Ramos (cell line): ENCODE results near the gene RRP8.

ENCODE experiments used
- in situ Hi-C: fragments of 300-500 bp; cut with MboI; formaldehyde crosslinking; loops from one replicate; pipeline ENCODE4 v1.14.3; 2022; ENCODE audit warnings: low sequenced_read_pairs; ENCODE audit not compliant: unreplicated experiment

Gene RRP8

DNA sequence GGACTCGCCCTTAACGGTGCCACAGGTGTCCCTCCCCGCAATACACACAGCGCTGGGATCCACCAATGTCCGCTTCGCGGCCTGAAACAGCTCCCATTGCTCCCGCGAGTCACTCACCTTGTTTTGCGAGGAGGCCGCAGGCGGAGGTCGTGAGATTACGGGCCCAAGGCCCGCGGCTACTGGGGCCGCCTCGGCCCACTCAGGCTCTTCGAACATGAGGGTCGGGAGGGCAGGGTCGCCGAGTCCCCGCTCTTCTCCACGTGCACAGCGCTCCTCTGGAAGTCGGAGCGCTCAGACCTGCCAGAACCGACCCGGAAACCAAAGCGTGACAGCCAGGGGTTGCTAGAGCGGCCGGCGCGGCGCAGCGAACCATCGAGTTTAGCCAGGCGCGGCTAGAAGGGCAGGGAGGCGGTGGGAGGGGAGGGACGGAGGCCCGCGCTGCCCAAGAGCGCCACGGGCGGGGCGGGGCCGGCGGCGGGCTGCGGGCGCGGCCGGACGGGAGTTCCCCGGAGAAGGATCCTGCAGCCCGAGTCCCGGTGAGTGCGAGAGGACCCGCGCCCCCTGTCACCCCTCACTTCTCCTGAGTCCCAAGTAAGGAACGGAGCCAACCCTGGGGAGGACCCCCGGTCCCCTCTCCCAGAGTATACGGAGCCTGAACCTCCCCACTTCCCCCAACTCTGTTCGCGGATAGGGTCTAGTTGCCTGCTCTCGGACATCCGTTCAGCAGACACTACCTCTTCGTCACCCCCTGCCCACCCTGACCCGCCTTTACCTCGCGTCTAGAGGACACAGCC is at the start of gene RRP8, which contains the start of gene ILK:
Gene RRP8 (minus strand): TSS at position 330 of the 794 bp plus-strand sequence. CDS start 114 bp downstream, at position 216.
Gene ILK (plus strand): TSS at position 488 of the 794 bp plus-strand sequence. CDS start 498 bp downstream, outside the sequence.
- in situ Hi-C loops: no loop called here

DNA sequence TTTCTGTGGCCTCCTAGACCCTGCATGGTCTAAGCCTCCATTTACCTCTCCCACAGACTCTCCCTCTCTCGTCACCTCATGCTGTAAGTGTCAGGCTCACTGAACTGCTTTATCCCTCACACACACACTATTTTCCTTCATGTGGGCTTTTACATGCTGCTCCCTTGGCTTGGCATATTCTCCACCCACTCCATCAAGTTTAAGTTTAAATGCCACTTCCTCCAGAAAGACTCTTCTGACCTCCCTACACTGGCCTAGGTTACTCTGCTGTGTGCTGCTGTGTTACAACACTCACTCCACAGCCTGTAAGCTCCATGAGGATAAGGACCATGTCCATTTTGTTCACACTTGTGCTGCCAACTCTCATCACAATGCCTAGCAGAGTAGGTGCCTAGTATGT is 49.7 kb upstream of the RRP8 start:
- in situ Hi-C loops: no loop called here

DNA sequence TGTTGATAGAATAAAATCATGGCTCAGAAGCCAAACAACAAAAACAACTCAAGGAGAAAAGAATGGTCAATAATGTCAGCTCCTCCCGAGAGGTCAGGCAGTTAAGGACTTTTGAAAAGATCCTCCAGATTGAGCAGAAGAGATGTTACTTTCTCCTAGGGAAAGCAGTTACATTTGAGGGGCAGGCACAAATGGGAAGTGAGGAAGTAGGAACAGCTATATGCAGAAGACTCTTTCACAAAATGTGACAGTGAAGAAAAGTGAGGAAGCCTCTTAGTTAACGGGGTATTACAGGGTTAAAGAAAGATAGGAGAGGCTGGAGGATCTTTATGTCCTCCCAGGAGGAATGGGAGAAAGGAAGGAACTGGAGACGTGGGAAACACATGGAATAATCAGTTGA is 48.8 kb upstream of the RRP8 start:
- in situ Hi-C loops: no loop called here

DNA sequence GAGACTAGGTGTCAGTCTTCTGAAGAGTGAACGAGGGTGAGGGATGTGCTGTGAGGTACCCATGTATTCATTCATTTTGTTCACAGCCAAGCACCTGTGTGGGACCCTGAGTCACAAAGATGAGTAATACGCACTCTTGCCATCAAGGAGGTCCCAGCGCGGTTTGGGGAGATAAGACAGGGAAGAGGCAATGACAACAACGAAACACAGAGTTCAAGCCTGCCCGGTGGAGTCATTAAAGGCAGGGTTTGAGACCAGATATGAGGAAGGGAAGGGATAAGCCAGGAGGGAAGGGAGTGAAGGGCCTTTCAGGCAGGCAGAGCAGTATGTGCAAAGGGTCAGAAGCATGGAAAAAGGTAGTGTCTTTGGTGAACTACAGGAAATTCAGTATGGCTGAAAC is 47.6 kb upstream of the RRP8 start:
- in situ Hi-C loops: no loop called here

DNA sequence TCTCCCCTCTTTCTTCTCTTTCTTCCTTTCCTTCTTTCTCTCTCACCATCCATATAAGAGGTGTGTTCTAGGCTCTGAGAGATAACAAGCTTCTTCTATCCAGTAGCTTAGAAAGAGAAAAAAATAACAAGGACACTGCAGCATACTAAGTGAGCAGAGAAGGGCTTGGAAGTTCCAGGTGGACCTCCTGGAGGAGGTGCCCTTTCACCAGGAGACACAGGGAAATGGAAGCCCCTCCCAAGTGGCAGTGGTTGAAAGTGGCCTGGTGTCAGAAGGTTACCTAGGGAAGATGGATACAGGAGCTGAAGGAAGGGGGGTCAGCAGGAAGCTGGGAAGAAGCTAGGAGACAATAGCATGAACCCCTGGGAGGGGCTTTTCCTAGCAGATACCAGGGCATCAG is 46.7 kb upstream of the RRP8 start:
- in situ Hi-C loops: no loop called here

DNA sequence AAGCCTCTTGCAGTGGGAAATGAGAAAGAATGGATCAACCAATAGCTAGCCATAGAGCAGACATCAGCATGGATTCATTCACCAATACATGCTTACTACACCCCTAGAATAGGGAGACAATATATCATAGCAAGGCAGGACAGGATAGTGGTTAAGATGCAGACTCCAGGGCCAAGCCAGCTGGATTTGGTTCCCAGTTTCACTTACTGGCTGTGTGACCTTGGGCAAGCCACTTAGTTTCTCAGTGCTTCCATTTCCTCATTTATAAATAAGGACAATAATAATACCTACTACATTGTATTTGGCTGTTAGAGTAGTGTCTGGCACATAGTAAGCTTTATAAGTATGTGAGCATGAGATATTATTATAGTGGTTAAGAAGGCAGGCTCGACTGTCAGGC is 45.1 kb upstream of the RRP8 start:
- in situ Hi-C loops: no loop called here

DNA sequence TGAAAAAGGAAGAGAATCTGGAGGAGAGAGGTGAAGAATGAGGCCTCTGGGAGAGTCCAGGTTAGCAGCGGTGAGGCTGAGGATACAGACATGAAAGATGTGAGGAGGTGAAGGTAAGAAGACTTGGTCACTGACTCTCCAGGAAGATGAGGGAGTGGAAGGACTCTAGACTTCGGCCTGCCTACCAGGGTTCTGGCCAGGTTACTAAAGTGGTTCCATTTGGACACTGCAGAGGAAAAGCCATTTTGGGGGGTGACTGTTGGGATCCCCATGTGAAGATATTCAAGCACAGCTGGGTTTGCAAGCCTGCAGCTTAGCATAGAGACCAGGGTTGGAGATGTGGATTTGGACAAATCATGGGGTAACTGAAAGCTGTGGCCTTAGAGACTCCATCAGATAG is 44.4 kb upstream of the RRP8 start:
- in situ Hi-C loops: no loop called here

DNA sequence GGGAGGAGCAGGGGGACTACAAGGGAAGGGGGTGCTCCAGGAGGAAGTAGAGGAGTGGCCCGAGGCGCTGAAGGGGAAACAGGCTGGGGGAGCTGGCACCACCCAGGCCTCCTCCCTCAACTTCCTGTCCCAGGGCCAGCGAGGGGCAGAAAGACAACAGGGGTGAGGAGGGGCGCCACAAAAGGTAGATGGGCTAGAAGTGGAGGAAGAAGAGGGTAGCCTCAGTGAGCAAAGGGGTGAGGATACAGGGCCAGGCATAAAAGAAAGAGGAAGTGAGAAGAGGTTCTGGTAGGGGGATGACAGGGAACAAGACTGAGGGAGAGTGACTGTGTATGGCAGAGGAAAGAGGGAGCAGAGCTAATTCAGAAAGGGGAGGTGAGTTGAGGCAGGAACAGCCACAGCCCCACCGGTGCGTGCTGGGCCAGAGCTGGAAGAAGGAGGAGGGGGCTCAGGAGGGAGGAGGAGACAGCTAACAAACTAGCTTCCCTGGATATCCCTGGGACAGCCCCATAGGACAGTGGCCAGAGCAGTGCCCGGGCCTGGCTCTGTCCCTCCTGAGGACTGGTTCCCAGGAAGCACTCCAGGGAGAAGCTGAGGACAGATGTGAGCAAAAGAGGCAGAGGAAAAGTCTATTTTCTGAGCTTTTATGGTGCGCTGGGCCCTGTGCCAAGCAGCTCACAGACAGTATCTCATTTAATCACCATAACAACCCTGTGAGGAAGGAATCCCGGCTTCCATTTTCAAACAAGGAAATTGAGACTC is 43.7 kb upstream of the RRP8 start:
- in situ Hi-C loops: no loop called here

DNA sequence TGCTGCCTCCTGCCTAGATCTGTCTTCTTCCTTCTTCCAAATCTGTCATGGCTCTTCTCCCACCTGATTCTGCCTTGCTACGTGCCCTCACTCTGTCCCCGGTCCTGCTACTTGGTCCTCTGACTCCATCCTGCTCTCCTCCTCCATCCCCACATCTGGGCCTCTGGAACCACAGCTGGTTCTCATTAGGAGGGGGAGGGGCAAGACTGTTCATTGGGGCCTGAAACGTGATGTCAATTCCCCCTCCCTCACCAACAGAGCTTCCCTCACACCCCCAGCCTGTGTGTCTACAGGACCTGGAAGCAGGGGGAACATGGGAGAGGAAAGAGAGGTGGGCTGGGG is 43.1 kb upstream of the RRP8 start:
- in situ Hi-C loops: no loop called here

DNA sequence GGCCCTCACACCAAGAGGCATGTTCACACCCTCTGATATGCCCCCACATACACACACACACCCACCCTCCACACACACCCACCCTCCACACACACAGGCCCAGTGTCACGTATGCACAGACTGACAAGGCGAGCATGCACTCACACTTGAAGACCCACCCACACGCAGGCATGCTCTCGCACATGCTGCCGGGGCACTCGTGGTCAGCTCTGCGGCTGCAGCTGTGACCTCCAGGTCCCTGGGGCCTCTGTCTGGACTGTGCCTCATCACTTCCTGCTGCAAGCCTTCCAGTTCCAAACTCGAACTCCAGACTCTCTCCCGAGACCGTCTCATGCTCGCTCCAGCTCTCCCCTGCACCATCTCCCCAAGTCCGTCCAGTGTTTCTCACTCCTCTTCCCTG is 42.7 kb upstream of the RRP8 start:
- in situ Hi-C loops: no loop called here

DNA sequence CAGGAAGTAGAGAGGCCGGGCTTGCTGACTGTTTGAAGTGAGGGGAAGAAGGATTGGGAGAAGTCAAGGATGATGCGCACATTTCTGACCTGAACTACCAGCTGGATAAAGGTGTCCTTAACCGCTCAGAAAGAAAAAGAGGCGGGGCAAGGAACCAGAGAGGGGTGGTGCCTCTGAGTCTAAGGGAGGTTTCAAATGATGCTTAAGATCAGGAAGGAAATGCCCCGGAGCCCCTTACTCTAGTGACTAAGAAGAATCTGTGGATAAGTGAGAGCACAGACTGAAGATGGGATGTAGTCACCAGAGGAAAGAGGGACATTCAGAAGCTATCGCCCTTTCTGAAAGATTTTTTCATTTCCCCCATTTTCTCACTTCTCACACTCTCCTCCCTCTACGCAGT is 39.5 kb upstream of the RRP8 start:
- in situ Hi-C loops: no loop called here

DNA sequence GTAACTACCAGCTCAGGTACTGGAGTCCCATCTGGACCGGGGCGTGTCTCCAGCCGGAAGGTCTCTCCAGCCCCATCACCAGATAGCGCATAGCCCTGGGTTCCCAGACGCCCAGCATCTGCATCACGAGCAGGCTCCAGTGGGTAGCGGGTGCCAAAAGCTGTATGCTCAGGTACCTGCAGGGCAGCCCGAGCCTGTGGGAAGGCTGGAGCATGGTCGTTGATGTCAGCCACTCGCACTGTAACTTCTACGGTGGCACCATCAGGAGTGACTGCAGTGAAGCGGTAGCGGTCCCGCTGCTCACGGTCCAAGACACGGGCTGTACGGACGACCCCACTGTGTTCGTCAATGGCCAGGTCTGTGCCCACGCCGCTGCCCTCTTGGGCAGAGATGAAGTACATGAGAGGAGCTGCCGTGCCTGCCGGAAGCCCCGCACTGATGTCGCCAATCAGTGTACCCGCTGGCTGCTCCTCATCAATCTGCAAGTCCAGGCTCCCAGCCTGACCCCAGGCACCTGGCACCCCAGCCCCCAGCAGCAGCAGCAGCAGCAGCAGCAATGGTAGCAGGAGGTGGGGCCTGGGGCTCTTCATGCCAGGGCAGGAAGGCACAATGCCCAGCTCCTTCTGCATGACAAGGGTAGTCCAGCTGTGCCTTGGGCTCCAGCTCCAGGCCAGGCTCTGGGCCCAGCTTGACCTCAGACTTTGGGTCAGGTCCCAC is 37.7 kb upstream of the RRP8 start:
- in situ Hi-C loops: no loop called here

DNA sequence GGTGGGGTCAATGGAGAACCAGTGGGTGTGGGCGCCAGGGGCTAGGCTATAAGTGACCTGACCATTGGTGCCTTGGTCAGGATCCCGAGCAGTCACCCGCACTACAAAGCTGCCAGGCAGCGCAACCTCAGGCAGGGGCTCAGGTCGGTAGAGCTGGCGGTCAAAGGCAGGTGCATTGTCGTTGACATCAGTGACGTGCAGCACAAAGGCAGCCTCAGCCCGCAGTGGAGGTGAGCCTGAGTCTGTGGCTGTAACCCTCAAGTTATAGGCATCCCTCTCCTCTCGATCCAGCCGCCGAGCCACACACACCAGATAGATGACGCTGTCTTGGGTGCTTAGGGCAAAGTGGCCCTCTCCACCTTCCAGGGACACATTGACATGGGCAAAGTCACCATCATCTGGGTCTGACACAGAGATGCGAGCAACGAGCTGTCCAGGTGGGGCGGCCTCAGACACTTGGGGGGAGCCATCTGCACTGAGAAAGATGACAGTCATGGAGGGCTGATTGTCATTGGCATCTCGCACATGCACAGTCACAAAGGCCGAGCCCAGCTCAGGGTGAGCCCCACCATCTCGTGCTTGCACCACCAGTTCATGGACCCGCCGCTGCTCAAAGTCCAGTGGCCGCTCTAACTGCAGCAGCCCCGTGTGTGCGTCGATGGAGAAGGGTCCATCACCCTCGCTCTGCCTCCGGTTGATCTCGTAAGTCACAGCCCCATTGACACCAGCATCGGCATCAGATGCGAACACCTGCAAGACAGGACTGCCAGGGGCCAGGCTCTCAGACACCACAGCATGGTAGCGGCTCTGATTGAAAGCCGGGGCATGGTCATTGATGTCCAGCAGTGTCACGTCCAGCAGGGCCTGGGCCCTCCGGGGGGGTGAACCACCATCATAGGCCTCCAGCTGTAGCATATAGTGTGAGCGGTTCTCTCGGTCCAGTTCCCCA is 36.9 kb upstream of the RRP8 start:
- in situ Hi-C loops: no loop called here

DNA sequence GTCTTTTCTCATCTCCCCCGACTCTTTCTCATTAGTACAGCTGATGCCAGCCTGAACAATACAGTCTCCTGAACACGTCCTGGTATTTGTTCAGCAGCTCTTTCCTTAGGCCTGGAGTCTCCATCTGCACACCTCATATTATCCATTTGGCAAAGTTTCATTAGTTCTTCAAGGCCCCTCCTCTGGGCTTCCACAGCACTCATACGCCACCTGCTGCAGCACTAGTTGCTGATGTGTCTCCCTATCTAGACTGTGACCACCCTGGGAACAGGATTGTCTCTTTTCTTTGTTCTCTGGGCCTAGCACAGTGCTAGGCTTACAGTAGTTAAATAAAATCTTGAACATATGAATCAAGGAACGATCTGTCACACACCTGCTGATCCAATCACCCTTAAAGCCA is 35.0 kb upstream of the RRP8 start:
- in situ Hi-C loops: no loop called here

DNA sequence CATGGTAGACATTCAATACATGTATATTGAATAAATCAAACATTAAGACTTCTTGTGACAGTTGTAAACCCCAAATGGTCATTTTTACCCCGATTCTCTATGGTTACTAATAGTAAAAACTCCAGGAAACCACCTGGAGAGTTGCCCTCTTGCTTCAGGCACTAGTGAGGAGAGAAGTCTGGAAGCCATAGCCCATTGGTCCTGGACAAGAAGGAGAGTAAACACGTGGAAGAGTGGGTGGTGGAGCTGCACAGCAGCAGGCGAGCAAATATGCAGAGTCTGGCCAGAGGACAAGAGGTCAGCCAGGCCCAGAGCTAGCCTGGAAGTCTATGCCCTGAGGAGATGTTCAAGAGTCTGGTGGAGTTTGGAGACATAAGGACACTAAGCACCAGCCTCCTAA is 34.5 kb upstream of the RRP8 start:
- in situ Hi-C loops: no loop called here

DNA sequence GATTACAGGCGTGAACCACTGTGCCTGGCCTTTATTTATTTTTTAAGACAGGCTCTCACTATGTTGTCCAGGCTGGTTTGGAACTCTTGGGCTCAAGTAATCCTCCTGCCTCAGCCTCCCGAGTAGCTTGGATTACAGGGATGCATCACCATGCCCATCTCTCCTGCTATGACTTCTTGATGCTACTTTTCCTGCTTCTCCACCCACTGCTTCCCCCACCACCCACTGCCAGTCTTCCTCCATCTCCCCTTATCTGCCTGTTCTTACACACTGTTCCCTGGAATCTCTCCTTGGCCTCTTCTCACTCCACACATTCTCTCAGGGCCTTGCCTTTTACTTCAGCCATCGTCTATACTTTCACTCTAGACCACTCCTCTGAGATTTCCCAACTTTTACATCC is 33.1 kb upstream of the RRP8 start:
- in situ Hi-C loops: no loop called here

DNA sequence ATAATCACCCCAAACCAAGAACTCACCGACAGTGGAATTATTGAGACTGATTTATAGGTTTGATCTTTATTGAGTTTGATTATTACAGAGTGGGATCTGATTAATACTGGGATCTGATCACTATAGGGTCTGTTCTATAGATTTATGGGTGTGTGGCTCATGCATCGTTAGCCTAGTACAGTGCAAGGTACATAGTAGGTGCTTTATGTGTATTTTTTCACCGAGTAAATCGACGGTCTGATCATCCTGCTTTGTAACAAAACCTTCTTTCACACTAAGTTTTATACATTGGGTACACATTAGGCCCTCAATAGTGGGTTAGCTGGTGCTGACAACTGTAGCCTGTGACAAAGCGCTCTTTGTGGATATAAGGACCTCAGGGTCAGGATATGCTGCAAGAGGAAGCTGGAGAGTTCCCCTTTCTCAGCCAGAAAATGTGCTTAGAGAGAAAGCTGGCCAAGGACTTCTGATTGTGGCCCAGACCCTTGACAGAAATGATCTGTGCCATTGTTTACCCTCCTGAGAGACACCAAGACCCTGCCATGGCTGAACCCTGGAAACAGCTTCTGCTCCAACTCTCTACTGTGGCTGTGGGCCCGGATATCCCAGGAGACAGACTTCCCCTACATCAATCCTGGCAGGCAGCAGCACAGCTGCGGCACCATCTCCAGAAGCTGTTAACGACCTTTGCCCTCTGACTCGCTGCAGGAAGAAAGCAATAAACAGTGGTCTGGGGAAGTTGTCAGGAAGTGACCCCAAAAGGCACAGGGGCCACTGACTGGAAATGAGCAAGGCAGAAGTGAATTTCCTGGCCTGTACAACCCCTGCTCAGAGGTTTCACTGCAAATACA is 31.9 kb upstream of the RRP8 start:
- in situ Hi-C loops: no loop called here

DNA sequence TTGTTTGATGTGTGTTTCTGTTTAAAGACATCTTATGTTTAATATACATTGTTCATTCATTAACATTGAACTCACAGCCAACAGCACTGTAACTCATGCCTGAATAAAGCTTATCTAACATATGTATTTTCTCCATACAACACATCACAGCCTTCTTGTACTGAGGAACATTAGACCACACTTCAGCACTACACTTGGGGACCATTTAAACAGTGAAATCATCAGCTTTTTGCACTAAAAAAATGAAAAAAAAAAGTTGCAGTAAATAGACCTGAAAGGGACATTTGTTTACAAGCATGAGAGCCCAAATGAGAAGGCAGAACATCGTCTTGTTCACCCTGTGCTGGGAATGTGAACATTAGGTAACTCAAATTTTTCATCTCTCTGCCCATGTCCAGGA is 31.1 kb upstream of the RRP8 start:
- in situ Hi-C loops: no loop called here
